Neutrophil (primary cell): ENCODE measurements around the gene NTM.

Source experiments
- H3K27ac ChIP-seq: fragments of 200-600 bp; sonication (generic); 2 replicates; pipeline ENCODE4 v1.5.1; 2016; ENCODE audit warnings: mild to moderate bottlenecking, moderate library complexity
- H3K27me3 ChIP-seq: fragments of 200-600 bp; sonication (generic); 2 replicates; pipeline ENCODE4 v1.6.0; 2016; ENCODE audit warnings: mild to moderate bottlenecking
- H3K36me3 ChIP-seq: fragments of 200-600 bp; sonication (generic); 2 replicates; pipeline ENCODE4 v1.5.1; 2017
- H3K4me1 ChIP-seq, 2 experiments: fragments of 200-600 bp in 1 of 2; sonication (generic) in 1 of 2; 1 replicate in 1 of 2; 2 replicates in 1 of 2; pipeline versions ENCODE4 v1.5.1 to v1.6.1; 2013 to 2016; ENCODE audit warnings: low read depth in 1 of 2, low read length in 1 of 2, mild to moderate bottlenecking in 1 of 2, moderate library complexity in 1 of 2; ENCODE audit not compliant: control insufficient read depth in 1 of 2, insufficient read depth in 1 of 2
- H3K4me3 ChIP-seq, 2 experiments: fragments of 200-600 bp in 1 of 2; sonication (generic) in 1 of 2; 1 replicate in 1 of 2; 2 replicates in 1 of 2; pipeline ENCODE4 v1.5.1; 2013 to 2016; ENCODE audit warnings: low read depth in 1 of 2, low read length in 1 of 2, mild to moderate bottlenecking in 1 of 2, moderate library complexity in 1 of 2
- H3K9me3 ChIP-seq: fragments of 200-600 bp; sonication (generic); 2 replicates; pipeline ENCODE4 v1.5.1; 2016
- TF ChIP-seq, protein P1 (sequence below): fragments of 200-600 bp; sonication (generic); IDR thresholded peaks from 2 replicates; pipeline ENCODE4 v1.5.1; 2016; ENCODE audit warnings: antibody characterized with exemption

NTM gene

DNA sequence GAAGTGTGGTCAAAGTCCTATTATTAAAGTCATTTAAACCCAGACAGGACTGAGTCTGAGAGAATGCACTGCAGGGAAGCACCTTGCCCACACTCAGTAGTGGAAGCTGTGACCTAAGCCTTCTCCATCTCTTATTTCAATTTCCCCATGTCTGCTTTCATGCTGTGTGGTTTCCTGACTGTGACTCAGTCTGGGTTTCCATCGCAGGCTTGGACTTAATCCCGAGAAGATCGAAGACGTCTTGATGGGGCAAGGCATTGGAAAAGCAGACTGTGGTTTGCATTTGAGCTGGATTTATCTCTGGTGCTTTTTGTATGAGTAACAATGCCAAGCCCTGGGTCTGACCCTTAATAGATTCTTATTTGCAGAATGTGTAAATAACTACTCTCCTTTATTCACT, 238.9 kb downstream of the NTM start:
- no peak overlapping the region for H3K4me3 ChIP-seq
- no peaks in the 10 kb centered on the region for H3K36me3 ChIP-seq
- H3K27ac ChIP-seq: no peak overlapping the region
- no peaks in the 10 kb centered on the region for H3K4me1 ChIP-seq
- H3K27me3 ChIP-seq: peaks cover 4% of the 10 kb centered on the region
- TF ChIP-seq, protein P1, sequence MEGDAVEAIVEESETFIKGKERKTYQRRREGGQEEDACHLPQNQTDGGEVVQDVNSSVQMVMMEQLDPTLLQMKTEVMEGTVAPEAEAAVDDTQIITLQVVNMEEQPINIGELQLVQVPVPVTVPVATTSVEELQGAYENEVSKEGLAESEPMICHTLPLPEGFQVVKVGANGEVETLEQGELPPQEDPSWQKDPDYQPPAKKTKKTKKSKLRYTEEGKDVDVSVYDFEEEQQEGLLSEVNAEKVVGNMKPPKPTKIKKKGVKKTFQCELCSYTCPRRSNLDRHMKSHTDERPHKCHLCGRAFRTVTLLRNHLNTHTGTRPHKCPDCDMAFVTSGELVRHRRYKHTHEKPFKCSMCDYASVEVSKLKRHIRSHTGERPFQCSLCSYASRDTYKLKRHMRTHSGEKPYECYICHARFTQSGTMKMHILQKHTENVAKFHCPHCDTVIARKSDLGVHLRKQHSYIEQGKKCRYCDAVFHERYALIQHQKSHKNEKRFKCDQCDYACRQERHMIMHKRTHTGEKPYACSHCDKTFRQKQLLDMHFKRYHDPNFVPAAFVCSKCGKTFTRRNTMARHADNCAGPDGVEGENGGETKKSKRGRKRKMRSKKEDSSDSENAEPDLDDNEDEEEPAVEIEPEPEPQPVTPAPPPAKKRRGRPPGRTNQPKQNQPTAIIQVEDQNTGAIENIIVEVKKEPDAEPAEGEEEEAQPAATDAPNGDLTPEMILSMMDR: no peak
- no peaks in the 10 kb centered on the region for H3K9me3 ChIP-seq

DNA sequence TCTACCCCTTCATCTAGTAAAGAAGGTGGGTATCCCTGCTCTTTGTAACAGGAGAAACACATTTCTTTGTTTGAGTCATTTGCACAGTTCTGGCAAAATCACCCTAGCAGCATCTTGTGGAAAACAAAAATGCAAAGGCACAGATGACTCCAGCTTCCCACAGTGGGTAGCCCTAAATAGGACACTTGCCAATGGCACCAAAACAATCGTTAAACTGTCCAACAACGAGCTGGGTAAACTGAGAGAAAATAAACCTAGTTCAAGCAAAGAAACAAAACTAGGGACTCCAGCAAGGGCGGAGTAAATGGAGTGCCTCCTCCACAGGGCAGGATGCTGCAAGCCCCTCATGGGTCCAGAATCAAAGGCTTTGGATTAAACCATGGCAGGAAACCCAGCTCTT, 239.5 kb downstream of the NTM start:
- Histone ChIP-seq H3K4me3 (no peak overlapping the region), H3K27ac (no peak overlapping the region), H3K36me3 (no peaks in the 10 kb centered on the region), H3K9me3 (no peaks in the 10 kb centered on the region), H3K4me1 (no peaks in the 10 kb centered on the region), H3K27me3 (peaks cover 4% of the 10 kb centered on the region)
- TF ChIP-seq, protein P1: no peak

DNA sequence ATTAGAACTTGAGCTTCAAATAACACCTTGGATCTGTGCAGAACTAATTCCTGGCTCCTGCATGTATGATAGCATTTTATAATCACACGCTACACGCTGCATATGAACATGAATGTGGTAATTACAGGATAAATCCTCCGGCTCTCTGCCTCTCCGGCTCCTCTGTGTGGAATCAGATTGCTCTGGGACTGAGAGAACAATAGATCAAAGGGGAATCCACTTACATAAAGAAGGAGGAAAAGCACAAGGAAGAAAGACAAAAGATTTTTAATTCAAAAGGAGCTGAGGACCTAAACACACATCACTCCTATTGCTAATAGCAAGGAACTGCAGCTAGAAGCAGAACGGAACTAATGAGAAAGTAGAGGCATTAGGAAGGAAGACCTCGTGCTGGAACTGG, 240.9 kb downstream of the NTM start:
- Histone ChIP-seq H3K27ac (no peak overlapping the region), H3K4me1 (no peaks in the 10 kb centered on the region), H3K9me3 (no peaks in the 10 kb centered on the region), H3K36me3 (no peaks in the 10 kb centered on the region), H3K27me3 (peaks cover 4% of the 10 kb centered on the region), H3K4me3 (no peak overlapping the region)
- TF ChIP-seq, protein P1: no peak

DNA sequence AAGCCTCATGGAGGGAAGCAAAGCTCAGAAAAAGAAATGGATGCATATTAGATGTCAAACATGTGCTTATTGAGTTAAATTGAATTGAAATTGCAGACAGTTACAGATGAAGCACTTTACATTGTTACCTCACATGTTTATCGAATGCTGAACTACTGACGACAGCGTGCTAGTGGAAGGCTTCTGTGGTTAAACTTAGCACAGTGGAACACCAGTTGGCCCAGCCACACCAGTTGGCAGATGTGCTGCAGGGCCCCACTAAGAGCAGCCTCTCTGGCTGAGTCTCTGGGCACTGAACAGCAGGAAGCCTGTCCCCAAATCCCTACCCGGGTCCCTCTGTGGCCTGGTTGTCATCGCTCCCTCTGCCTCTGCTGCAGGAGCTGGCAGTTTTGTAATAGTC, 242.1 kb downstream of the NTM start:
- H3K27me3 ChIP-seq: peaks cover 4% of the 10 kb centered on the region
- H3K27ac ChIP-seq: no peak overlapping the region
- H3K36me3 ChIP-seq: no peaks in the 10 kb centered on the region
- no peak overlapping the region for H3K4me3 ChIP-seq
- TF ChIP-seq, protein P1: no peak
- H3K9me3 ChIP-seq: no peaks in the 10 kb centered on the region
- no peaks in the 10 kb centered on the region for H3K4me1 ChIP-seq

DNA sequence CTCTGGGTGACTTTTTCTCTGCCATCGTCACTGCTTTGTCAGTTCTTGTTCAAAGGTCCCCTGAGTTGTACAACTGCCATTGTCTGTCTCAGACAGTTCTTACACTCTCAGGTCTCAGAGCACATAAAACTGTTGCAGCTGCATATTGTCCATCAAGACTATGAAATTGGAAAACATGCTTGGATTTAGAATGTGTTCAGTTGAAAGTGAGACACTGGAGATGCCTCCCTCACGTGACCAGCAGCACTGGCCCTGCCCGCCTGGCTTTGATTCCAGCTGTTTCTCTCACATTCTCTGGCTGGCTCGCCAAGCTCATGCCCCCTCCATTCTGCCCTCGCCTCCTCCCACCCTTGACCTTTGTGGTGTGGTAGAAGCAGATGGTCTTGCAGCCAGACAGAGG, 244.2 kb downstream of the NTM start:
- TF ChIP-seq, protein P1: no peak
- H3K9me3 ChIP-seq: no peaks in the 10 kb centered on the region
- H3K4me1 ChIP-seq: no peaks in the 10 kb centered on the region
- H3K27ac ChIP-seq: no peak overlapping the region
- H3K27me3 ChIP-seq: peaks cover 3% of the 10 kb centered on the region
- H3K4me3 ChIP-seq: no peak overlapping the region
- no peaks in the 10 kb centered on the region for H3K36me3 ChIP-seq

DNA sequence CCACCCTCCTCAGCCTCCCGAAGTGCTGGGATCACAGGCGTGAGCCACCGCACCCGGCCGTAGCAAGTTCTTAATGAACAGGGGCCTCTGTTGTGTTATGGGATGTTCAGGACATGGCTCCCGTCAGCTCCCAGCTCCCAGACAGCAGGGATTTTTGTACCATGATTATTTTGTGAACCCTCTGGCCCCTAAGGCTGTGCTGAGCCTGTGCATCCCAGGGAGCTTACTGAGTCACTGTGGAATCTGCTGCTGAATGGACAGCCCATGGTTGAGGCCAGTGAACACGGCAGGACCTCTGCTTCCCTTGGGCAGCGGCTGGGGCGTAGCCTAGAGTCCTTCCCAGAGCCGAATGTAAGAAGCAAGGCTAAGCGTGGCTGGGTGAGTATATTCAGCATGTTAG, 245.2 kb downstream of the NTM start:
- no peaks in the 10 kb centered on the region for H3K9me3 ChIP-seq
- H3K36me3 ChIP-seq: no peaks in the 10 kb centered on the region
- no peak overlapping the region for H3K27ac ChIP-seq
- TF ChIP-seq, protein P1: no peak
- no peak overlapping the region for H3K4me3 ChIP-seq
- H3K4me1 ChIP-seq: no peaks in the 10 kb centered on the region
- H3K27me3 ChIP-seq: no peaks in the 10 kb centered on the region
